Glomerular endothelial cell (primary cell): ENCODE measurements around the gene PTGDS. TPM values are rescaled to one million over a fixed set of nuclear protein-coding genes. Genes with fewer than 3 reads are reported as not detected.

ENCODE experiments used
- DNase-seq: peaks from one replicate; pipeline ENCODE4 v3.0.0-alpha.2; 2011; ENCODE audit warnings: low read depth, low spot score; ENCODE audit errors: extremely low read depth
- total RNA-seq: library from RNA; depleted of rRNA; stranded (reverse); fragments of >200 nt; gene quantifications from 2 replicates; pipeline ENCODE4 v1.2.3, GENCODE V29; 2015

PTGDS gene
- total RNA-seq, 1 donor from 2014 or later, result not detected

DNA sequence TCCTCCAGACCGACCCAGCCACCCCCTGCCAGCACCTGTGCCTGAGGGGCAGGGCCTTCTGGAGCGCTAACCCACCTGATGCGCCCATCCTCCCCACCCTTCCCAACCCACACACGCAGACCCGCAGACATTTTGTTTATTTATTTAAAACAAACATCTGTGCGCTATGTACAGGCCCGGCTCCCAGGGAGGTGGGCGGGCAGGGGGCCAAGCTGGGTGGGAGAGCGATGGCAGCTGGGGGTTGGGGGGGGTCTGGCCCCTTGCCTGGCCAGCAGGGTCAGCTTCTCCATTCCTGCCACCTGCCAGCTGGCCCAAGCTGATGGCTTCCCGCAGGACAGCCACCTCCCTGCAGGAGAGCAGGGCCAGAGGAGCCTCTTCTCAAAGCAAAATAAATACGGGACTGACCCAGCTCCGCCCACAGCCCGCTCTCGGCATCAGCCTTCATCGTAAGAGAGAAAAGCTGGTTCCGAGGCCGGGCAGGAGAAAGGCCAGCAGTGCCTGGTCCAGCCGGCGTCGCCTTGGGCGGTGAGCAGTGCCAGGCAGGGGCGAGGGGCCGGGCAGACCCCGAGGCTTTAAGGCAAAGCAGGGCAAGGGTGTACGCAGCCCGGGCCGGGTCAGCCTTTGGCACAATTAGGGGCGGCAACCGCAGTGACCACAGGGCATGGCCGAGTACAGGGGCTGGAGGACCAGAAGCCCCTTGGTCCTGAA is 30.0 kb downstream of the PTGDS start:
- no peak for DNase-seq

DNA sequence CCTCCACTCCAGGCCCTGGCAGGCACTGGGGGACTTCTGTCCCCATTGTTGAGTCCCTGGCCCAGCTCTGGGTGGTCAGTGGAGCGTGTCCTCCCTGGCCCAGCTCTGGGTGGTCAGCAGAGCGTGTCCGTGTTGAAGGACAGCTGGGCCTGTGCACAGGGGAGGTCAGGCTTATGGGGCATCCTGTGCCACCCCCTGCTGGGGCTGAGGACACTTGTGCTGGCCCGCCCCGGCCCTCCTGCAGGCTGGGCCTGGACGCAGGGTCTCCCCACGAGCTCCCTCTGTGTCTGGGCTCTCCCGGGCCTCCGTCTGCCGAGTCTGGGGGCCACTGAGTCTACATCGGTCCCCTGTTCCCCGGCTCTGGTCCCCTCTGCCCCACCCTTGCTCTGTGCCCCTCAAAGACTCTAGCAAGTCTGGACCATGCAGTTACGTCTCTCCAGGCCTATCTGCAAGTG is 30.5 kb downstream of the PTGDS start:
- no peak for DNase-seq

DNA sequence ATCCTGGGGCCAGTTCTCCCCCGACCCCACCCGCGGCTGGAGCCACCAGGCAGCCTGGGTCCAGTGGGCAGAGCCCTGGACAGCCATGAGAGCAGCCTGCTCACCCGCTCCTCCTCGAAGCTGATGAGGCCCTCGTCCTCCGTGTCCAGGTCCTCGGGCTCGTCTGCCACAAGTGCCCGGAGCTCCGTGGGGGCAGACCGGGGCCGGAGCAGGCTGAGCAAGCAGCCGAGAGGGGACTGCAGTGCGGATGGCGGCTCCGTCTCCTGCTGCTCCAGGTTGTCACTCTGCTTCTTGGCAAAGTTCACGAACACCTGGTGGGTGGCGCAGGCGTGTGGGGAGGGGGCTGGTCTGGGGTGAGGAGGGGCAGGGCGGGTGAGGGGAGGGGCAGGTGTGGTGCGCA is 31.0 kb downstream of the PTGDS start:
- no peak for DNase-seq

DNA sequence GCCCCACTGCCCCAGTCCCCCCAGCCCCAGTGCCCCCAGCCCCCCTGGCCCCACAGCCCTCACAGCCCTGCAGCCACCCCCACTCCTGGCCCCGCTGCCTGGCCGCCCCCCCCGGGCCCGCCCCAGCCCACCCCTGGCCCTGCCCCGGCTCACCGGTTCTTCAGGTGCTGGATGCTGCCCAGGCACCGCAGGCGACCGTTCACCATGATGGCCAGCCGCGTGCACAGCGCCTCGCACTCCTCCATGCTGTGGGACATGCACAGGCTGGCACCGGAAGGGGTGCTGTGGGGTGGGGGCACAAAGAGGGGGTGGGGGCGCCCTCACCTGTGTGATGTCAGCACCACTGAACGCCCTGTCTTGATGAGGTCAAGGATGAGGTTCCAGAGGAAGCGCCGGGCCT is 31.9 kb downstream of the PTGDS start:
- no peak for DNase-seq

DNA sequence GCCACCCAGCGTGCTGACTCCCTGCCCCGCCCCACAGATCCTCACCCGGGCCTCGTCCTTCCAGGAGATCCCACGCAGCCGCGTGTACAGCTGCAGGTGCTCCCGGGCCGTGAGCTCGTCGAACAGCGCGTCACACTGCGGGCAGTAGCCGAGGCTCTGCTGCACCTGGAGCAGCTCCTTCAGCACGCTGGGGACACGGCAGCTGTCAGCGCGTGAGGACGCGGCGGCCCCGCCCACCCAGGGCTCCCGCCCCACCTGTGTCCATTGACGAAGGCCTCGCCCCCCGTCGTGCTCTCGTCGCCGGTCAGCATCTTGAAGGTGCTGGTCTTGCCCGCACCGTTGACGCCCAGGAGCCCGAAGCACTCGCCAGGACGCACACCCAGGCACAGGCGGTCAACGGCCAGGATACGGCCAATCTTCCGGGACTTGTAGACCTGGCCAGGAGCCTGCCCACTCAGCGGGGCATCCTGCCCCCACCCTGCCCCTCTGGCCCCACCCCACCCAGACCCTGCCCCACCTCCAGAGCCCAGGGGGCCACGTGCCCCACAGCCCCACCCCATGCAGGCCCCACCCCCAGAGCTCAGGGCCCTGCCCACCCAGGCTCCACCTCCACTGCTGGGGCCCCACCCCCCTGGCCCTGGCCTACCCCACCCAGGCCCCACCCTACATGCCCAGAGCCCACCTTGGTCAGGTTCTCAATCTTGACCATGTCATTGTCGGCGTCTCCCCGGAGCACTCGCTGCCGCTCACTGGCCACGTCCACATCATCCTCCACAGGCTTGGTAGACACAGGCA is 32.8 kb downstream of the PTGDS start:
- no peak for DNase-seq

DNA sequence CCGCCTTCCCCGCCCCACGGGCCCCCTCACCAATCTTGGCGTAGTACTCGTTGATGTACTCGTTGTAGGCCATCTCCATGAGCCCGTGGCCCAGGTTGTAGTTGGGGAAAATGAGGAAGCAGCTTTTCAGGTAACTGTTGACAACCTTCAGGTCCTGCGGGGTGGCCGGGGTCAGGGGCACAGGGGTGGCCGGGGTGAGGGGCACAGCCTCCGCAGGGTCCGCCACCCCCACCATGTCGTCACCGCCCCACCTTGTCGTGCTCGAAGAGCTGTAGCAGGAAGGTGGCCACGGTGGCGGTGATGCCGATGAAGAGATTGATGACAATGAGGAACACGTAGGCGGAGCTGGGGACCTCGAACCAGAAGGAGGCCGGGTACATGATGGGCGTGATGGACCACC is 33.9 kb downstream of the PTGDS start:
- no peak for DNase-seq

DNA sequence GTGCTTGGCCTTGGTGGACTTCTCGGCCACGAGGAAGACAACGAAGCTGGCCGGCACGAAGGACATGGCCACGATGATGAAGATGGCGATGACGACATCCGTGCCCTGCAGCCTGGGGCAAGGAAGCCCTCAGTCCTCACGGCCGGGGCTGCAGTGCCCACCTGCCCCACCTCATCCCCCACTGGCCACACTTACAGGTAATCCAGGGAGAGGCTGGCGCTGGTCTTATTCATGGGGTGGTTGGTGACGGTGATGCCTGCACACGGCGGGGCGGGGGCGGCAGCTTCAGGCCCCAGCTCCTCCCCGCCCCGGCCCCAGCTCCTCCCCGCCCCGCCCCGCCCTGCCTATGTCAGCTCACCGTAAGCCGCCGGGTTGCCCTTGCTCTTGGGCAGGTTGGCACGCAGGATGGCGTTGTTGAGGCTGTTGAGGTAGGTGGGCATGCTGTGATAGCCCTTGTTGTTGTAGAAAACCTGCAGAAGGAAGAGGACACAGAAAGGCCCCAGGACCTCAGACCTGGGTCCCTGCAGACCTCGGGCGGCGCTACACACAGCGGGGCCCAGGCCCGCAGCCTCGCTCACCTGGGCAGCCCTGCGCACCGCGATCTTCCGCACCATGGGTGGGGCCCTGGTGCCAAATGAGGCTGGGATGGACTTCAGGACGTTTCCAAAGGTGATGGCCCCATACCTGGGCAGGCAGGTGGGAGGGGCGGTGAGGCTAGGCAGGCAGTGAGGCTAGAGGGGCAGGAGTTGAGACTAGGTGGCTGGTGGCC is 34.8 kb downstream of the PTGDS start:
- no peak for DNase-seq

DNA sequence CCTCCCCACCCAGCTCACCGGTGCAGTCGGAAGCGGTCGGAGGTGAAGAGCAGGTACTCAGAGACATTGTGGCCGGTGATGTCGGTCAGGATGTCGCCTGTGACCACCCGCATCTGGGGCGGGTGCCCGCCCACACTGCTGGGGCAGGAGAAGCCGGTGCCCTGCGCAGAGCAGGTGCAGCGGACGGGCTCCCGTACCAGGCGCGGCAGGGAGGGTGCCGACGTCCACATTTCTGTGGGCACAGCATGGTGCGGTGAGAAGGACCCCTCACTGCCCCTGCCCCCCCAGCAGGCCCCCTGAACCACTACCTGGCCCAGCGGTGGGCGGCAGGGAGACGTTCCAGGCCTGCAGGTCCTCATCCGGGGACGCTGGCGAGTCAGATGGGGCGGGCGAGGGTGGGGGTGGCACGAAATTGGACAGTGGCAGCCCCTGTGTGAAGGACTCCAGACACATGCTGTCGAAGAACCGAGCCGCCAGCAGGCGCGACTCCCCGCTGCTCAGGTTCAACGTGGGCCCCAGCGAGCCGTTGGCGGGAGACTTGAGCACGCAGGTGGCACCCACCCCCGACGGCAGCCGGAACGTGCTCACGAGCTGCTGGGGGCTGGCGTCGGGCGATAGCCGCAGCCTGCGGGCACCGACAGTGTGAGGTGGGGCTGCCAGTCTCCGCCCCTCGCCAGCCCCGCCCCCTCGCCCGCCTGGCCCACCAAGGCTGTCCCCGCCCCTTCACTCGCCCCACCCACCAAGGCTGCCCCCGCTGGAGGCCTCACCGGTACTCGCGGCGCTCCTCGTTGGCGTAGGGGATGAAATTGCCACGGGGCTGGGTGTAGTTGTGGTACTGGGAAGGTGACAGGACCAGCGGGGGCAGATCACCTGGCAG is 35.6 kb downstream of the PTGDS start:
- DNase-seq, result no peak

DNA sequence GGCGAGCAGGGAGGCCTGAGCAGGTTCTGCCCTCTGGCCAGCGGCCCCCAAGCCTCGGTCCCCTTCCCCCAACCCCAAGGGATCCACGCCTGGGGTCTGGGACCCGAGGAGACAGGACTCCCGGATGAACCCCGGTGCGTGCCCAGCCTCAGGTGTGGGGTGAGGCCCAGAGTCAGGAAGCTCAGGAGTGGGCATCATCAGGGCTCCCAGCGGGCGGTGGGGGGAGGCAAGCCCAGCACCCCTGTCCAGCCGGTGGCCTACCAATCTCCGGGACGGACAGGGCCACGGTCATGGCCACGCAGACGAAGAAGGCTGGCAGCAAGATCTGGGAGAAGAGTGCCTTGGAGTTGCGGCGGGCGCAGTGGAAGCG is 36.3 kb downstream of the PTGDS start:
- DNase-seq, result no peak

DNA sequence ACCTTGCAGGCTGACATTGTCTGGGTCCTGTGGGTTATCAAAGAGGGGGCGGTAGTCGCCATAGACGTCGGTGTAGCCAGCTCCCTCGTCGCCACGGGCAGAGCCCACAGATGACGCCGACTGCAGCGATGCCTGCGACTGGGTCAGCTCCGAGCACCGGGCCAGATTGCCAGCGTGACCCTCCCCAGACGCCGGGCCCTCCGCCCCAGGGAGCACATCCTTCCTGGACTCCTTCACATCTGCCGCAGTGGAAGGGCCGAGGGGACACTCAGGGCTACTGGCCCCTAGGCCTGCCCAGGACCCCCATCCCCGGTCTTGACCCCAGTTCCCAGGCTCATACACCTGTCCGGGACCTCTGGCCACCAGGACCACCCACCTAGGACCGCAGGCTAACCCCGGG is 36.9 kb downstream of the PTGDS start:
- no peak for DNase-seq

DNA sequence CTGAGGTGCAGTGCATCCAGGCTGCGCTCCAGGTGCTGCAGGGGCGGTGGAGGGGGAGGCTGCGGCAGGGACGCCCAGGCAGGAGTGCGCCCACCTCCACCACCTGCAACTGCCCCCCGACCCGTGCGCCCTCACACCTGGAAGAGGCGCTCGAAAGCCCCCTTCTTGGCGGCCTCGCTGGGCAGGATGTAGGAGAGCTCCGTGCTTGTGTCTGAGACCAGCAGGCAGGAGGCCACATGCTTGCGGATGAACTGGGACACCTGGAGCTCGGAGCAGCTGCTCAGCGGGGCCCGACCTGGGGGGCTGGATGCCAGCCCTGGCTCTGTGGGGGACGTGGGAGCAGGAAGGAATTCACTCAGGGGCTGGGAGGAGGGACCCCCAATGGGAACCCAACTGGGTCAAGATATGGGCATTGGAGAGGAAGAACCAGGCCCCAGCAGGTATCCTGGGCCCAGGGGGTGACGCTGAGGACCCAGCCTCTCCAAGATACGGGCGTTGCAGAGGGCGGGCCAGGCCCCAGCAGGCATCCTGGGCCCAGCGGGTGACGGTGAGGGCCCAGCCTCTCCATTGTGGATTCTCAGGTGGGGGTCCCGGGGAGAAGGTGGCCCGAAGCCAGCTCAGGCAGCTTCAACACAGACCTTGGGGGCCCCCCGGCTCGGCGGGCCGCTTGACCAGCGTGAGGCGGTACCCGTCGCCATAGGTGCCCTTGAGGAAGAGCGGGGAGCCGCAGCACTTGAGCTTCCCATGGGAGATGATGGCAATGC is 37.7 kb downstream of the PTGDS start:
- DNase-seq, result no peak

DNA sequence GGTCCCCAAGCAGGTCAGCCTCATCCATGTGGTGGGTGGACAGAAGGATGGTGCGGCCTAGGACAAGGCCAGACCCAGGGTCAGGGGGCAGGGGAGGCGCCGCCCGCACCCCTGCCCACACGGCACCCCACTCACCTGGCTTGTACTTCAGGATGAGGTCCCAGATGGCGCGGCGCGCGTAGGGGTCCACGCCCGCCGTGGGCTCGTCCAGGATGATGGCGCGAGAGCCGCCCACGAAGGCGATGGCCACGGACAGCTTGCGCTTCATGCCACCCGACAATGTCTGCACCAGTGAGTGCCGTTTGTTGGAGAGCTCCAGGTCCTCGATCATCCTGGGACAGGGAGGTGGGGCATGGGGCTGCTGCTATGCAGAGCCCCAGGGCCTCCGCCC is 38.2 kb downstream of the PTGDS start:
- DNase-seq, result no peak

DNA sequence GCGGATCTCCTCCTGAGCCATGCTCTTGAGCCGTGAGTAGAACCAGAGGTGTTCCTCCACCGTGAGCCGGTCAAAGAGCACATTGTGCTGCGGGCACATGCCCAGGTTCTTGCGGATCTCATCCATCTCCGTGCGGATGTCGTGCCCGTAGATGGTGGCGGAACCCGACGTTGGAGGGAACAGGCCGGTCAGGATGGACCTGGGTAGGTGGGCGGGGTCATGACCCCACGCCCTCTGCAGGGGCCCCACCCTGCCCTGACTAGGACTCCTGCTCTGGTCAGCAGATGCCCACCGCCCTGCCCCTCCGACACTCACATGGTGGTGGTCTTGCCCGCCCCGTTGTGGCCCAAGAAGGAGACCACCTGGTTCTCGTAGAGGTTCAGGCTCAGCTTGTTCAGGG is 38.7 kb downstream of the PTGDS start:
- no peak for DNase-seq

DNA sequence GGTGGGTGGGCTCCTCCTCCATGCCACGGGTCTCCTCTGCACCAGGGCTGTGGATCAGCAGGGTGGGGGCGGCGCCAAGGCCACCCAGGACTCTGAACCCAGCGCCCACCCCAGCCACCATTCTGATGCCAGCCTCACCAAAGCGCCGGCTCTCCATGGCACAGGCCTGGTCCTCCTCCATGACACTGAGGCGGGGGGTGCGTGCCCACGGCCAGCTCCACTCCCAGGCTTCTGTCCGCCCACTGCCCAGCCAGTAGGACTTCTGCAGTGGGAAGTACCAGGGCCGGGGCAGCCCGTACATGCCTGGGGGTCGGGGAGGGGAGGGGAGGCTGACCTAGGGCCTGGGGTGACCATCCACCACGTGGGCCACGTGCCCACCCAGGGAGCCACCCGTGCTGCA is 39.1 kb downstream of the PTGDS start:
- DNase-seq, result no peak

DNA sequence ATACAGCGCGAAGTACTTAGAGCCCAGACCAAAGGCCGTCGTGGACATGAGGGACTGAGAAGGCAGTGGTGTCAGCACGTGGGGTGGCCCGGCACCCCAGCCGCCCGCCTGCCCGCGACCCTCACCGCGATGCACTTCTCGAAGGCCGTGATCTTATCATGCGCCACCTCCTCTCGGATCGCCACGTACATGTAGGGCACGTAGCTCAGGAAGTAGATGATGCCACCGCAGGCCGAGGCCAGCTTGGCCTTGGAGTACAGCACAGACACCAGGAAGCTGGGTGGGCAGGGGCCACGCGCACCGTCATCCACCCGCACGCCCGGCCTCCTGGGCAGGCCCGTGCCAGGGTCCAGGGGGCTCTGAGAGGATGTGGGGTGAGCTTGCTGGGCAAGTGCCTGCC is 39.8 kb downstream of the PTGDS start:
- no peak for DNase-seq

DNA sequence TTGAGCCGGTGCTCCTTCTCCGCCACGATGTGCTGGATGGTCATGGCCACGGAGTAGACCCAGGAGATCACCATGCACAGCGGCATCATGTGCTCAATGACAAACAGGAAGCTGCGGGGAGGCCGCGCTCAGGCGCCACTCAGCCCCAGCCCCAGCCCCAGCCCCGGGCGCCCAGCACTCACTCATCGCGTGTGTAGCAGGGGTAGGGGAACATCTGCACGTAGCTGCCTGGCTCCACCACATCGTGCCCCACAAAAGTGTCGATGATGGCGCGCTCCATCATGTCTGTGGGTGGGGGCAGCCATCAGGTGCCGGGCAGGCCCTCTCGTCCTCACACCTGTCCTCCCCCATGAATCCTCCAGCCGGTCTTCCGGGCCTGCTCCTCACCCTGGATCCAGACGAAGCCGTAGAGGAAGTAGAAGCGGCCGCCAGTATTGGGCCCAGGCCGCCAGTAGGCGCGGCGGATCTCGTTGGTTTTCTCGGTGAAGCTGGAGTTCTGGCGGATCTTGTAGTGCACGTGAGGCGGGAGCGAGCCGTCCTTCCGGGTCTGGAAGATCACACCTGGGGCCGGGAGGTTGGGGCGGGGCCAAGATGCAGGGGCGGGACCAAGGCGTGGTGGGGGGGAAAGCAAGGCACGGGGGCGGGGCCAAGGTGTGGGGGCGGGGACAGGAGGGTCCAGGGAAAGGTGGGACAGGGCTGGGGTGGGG is 40.6 kb downstream of the PTGDS start:
- DNase-seq, result no peak

DNA sequence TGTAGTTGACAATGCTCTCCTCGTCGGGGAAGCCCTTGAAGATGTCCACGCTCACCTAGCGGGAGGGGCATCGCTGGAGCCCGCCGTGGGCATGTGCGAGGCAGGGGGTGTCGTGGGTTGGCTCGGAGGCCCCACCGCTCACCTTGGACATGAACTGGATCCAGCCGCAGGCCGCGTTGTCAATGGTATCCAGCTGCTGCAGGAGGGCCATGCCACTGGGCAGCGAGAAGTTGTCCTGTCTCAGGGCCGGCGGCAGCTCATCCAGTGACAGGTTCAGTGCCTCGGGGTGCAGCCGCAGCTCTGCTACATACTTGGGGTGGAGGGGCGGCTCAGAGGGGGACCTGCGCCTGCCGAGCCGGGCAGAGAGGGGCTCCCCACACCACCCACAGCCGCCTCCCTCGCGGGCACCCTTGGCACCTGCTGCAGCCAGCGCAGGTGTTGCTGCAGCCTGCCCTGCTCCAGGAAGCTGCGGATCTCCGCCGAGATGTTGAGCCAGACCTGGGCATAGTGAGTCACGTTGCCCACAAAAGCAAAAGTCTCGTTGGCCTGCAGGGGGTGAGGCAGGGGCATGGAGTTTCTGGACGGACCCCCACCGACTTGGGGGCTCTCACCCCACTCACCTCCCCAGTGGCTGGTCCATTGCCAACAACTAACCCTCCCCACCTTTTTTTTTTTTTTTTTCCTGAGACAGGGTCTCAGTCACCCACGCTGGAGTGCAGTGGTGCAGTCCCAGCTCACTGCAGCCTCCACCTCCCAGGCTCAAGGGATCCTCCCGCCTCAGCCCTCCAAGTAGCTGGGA is 41.7 kb downstream of the PTGDS start:
- no peak for DNase-seq

DNA sequence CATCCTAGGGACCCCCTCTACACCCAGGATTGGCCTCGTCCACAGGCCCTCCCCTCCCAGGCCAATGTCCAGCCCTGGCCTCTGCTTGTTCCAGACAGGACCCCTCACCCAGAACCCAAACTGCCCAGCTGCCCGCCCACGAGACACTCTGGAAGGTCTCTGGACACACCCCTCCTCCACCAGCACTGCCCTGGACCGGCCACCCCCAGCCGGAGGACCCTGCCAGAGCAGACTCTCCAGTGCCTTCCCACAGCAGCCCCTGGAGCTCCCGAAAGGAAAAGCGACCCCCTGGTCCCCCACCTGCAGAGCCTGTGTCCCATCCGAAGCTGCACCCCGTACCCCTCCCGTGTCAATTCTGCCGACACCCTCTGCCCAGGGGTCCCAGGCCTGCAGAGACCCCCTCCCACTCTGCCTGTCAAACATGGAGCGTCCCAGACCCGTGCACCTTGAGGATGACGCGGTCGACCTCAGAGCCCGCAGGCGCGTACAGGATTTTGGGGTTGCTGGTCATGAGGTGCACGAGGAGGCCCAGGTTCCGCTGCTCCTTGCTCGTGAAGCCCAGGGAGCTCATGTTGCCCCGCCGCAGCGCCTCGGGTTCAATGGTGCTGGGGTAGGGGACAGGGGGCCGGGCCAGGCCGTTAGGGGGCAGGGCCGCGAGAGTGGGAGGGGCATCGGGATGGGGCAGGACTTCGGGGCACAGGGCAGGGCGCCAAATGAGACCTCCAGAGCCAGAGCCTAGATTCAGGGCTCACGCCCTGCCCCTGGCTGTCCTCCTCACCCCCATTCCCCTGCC is 42.8 kb downstream of the PTGDS start:
- no peak for DNase-seq
